Skeletal muscle cell (primary cell): ENCODE measurements around the gene CHRNA4.
"Not testable (repeated sequence)": the region's sequence is repeated elsewhere in the genome, so short reads cannot be mapped to it uniquely, and the experiment has no call there.

ENCODE experiments used
- DNase-seq: peaks from one replicate; pipeline ENCODE4 v3.0.0-alpha.2; 2010; ENCODE audit warnings: low read depth
- H3K4me3 ChIP-seq: 2 replicates; pipeline ENCODE4 v1.5.1; 2011; ENCODE audit warnings: low read depth, mild to moderate bottlenecking, control low read depth, low read length, moderate library complexity

Gene CHRNA4

GRCh38 chr20:63380346-63380870 is 19.3 kb upstream of the CHRNA4 start:
- H3K4me3 ChIP-seq: no peak overlapping the region
- no peak for DNase-seq

- not testable (repeated sequence) for DNase-seq, H3K4me3 ChIP-seq
Observed at GRCh38 chr20:63379872-63380271, 18.7 kb upstream of the CHRNA4 start.

GRCh38 chr20:63379296-63379695 is 18.1 kb upstream of the CHRNA4 start:
- no peak for DNase-seq
- H3K4me3 ChIP-seq: no peak overlapping the region

DNA sequence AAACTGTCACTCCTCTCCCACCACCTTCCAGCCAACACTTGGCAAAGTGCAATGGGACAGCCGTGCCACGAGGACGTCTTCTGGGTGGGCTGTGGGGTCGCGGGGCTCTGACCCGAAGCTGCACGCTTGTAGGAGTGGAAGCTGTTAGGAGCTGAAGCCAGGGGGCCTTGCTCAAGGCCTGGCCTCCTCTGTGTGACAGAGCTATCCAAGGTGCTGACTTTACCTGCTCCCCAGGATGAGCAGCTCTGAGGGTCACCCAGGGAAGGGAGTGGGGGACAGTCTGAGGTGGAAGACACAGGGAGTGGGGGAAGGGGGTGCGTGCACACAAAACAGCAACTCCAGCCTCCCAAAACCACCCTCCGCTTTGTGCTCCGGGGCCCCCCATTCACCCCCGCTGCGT is 17.5 kb upstream of the CHRNA4 start:
- no peak for DNase-seq
- no peak overlapping the region for H3K4me3 ChIP-seq

GRCh38 chr20:63377951-63378381 is 16.8 kb upstream of the CHRNA4 start:
- H3K4me3 ChIP-seq: no peak overlapping the region
- no peak for DNase-seq

DNA sequence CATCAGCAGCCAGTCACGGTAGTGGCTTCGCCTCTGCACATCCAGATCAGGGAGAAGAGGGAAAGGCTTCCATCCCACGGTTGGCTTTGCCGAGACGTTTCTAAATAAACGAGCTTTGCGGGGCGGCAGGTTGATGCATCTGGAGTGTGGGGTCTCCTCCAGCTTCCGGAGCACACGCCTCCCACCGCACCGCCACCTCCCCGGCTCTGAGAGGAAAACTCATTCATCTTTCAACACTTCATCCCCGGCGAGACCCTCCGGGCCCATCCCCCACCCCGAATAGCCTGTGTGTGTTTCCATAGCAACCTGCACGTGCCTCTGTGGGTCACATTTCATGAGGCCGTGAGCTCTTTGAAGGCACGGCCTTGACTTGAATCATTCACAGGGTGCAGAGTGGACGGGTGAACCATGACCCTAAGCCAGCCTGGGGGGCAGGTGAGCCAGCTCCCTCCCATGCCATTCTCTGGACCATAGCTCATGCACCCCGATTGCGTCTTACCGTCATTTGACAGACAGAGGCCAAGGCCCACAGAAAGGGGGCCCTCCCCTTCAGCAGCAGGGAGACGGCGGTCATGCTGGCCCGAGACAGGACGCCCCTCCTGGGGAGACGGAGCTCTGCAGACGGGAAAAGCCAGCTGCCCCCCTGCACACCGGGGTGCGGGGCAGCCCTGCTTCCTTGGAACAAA is 16.2 kb upstream of the CHRNA4 start:
- DNase-seq: no peak
- no peak overlapping the region for H3K4me3 ChIP-seq

DNA sequence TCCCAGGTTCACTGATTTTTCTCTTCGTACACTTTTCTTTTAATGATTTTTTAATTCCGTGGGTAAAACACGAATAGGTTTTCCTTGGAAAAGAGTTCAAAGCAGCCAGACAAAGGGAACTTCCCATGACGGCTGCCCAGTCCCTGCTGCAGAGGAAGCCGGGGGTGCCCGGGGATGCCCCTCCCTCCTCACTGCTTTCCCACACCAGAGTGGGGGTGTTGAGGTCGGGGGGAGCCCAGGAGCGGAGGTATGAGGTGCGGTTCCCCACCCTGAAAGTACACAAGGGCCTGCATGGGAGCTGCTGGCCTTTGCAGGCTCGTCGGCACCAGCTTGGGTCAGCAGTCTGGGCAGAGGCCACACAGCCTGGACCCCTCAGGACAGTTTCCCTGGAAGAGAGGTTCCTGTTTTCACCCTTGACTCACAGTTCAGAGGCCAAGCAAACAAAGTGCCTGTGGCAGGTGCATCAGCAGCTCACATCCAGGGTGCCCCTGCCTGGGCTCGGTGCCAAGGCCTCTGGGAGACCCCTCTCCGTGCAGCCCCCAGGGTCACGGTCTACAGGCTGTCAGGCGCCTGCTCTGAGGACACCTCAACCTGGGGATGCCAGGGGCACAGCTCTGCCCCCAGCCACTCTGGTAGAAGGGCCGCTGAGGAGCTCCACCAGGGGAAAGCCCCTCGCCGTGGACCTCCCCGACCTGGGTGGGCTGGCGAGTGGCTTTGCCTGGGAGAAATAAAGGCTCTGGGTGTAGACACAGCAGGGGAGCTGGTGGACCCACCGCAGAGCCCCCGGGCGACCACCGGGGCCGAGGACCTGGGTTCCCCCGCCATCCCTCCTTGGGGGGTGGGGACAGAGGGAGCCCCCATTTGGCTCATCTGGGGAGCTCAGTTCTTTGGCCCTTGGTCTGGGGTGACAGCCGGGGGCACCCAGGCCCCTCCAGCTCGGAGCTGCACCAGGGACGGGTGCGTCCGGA is 15.4 kb upstream of the CHRNA4 start:
- no peak for DNase-seq

GRCh38 chr20:63375438-63375837 is 14.3 kb upstream of the CHRNA4 start:
- DNase-seq: no peak
- no peak overlapping the region for H3K4me3 ChIP-seq

More for the DNA sequence above, 15.4 kb upstream of the CHRNA4 start:
- H3K4me3 ChIP-seq: no peak overlapping the region

- no peak overlapping the region for H3K4me3 ChIP-seq
- no peak for DNase-seq
Observed at GRCh38 chr20:63374504-63374903, 13.4 kb upstream of the CHRNA4 start.

DNA sequence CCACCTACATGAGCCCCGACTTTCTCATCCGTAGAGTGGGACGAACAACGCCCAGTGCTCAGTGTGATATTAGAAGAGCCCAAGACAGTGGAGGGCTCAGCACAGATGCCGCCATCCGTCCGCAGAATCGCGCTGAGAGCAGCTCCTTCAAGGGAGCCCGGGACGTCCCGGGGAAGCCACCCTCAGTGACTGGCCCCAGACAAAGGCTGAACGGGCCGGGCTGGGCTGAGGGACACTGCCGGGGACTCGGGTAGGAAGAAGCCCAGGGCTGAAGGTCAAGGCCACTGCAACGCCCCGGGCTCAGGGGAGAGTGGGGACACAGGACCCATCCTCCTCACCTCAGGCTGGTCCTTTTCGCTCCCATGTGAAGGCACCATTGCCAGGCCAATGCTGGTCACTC is 12.8 kb upstream of the CHRNA4 start:
- no peak for DNase-seq
- no peak overlapping the region for H3K4me3 ChIP-seq

DNA sequence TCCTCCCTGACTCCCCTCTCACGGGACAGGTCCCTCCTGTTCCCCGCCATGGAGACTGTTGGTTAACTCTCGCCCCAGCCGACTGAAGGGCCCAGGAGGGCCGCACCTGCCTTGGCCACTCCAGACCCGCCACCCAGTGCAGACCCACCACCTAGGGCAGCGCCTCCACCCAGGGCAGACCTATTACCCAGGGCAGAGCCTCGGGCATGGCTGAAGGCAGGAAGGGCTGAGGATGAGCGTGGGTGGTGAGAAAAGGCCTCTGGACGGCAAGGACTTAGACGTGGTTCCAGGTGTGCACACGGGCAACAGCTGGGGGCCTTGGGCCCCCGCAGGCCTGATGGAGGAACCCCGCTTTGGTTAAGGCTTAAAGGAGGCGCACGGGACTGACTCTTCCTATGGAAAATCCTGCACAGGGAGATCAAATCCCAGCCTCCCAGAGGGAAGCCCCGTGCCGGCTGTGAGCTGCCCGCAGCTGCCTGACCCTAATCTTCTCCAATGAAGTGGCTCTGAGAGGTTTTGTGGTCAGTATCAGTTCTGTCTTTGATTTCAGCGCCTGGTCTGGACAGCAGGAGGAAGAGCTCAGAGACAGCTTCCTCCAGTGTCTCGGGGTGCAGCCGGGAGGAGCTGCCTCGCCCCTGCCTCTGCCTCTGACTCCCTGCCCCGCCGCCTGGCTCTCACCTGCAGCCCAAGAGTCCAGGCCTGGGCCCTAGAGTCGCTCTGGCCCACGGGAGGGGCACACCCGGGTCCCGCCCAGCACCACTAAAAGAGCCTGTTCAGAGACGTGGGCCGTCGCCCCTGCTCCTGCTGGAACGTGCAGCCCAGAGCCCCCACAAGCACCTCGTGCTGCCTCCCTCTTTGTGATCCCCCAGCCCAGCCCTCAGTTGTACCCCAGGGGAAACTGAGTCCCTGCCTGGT is 12.1 kb upstream of the CHRNA4 start:
- no peak overlapping the region for H3K4me3 ChIP-seq
- DNase-seq: no peak

- H3K4me3 ChIP-seq: no peak overlapping the region
- DNase-seq: no peak
Observed at GRCh38 chr20:63371291-63371865, 10.2 kb upstream of the CHRNA4 start.

DNA sequence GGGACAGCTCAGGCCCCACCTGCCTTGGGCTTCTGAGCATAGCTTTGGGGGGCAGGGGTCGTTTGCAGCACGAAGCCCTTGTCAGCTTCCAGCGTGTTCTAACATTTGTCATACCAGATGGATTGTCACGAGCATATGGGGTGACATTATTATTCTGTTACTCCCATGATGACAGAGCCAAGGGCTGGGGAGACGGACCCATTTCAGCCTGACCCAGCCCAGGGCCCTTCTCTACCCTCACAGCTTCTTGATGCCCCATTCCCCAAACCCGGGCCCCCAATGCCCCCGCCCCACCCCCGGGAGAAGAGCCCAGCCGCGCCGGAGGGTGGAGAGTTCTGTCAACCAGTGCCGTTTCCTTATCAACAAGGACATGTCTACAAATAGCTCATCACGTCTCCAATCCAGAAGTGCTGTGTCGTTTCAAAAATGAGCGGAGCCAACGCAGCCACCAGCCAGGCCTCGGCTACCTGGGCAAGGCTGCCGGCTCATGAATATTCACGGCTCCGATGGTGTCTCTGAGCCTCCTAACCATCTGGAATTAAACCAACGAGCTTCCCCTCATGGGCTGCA is 9.6 kb upstream of the CHRNA4 start:
- no peak overlapping the region for H3K4me3 ChIP-seq
- DNase-seq: no peak

- no peak overlapping the region for H3K4me3 ChIP-seq
- no peak for DNase-seq
Observed at GRCh38 chr20:63369724-63370617, 8.8 kb upstream of the CHRNA4 start.

DNA sequence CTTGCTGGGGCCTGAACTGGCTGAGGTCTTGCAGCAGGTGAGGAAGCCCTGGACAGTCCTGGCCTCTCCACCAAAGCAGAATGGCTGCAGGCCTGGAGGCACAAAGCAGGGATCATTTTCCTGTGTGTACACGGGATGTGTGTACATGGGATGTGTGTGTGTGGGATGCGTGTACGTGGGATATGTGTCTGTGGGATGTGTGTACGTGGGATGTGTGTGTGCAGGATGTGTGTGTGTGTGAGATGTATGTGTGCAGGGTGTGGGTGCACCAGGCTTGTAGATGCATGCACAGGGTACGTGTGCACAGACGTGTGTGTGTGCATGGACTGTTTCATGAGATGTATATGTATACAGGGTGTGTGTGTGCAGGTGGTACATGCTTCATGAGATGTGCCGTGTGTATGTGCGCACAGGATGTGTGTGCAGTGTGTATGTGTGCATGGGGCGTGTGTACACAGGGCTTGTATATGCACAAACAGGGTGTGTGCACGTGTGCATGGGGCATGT is 7.9 kb upstream of the CHRNA4 start:
- H3K4me3 ChIP-seq: no peak overlapping the region
- DNase-seq: no peak

DNA sequence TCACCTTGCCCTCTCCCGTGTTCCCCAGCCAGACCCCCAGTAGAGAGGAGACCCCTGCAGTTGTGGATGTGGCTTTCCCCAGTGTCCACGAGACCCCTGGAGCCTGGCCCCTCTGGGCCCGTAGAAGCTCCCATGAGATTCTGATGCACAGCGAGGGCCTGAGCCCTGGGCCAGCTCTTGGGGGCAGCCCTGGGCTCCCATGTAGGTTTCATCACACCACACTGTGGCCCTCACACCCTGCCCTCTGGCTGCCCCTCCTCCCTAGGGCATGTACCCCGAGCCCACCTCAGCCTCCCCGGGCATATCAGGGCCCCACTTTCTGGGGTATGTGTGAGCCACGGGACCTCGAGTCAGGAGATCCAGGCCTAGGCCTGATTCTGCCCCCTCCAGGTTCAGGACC is 7.0 kb upstream of the CHRNA4 start:
- no peak for DNase-seq
- H3K4me3 ChIP-seq: no peak overlapping the region

- no peak overlapping the region for H3K4me3 ChIP-seq
- no peak for DNase-seq
Observed at GRCh38 chr20:63367446-63368055, 6.4 kb upstream of the CHRNA4 start.
